ENCODE data around the gene DDX4.

DNA sequence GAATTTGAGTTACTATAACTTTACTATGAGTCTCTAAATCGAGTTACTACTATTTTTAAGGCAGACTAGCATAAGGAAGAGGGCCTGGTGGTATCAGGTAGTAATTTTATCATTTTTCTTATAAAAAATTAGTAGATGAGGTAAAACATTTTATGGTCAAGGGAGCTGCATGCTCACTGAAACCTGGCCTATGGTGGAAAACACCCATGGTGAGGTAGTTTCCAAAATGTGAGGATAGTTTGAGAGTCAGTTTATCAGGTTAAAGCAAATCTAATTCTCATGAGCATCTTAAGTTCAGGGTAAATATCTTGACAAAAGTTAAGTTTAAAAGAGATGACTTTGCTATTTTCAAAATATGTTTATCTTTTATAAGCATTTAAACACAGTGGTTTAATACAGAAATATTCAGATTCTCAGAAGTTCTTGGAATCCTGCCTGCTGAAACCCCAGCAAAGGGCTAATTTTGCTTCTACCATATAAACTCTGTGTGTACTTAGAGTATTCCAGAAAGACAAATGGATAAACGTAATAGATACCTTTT, 10.0 kb downstream of the DDX4 start:
- TF ChIP-seq, protein P1, sequence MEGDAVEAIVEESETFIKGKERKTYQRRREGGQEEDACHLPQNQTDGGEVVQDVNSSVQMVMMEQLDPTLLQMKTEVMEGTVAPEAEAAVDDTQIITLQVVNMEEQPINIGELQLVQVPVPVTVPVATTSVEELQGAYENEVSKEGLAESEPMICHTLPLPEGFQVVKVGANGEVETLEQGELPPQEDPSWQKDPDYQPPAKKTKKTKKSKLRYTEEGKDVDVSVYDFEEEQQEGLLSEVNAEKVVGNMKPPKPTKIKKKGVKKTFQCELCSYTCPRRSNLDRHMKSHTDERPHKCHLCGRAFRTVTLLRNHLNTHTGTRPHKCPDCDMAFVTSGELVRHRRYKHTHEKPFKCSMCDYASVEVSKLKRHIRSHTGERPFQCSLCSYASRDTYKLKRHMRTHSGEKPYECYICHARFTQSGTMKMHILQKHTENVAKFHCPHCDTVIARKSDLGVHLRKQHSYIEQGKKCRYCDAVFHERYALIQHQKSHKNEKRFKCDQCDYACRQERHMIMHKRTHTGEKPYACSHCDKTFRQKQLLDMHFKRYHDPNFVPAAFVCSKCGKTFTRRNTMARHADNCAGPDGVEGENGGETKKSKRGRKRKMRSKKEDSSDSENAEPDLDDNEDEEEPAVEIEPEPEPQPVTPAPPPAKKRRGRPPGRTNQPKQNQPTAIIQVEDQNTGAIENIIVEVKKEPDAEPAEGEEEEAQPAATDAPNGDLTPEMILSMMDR (conservative IDR thresholded peaks at IDR 0.05; ENCODE audit: low read length), result no peak
- TF ChIP-seq EZH2phosphoT487 (IDR thresholded peaks at IDR 0.05; ENCODE audit: borderline replicate concordance, low read depth, low read length), result no peak

Data from OCI-LY7 (cell line).